ENCODE measurements around the gene ANXA4. TPM values are rescaled to one million over a fixed set of nuclear protein-coding genes. Genes with fewer than 3 reads are reported as not detected.

Gene ANXA4
- polyA plus RNA-seq, 2 of the 4 experiments (the other 2 are of a cell fraction), result 341 to 554 TPM

GRCh38 chr2:69717186-69717585 lies 24.7 kb upstream of the ANXA4 start:
- peak overlapping the region; percentile 44 for H3K4me2 ChIP-seq
- POLR2A ChIA-PET, result no interaction called here
- no peak for FAIRE-seq

GRCh38 chr2:69717861-69718273 lies 24.1 kb upstream of the ANXA4 start:
- peak in 1 of 2 experiments; percentile 27; a peak in 3 of 6 replicates for ATAC-seq
- ChIA-PET CTCF (interaction anchor here (0.7 to 5.8 kb wide), 10 partner anchors 10 to 585 kb away, joined by 3 to 66 read pairs (median 6); no protein-coding TSS in a partner anchor), POLR2A (no interaction called here)
- no peak for FAIRE-seq
- DNase-seq (ENCODE audit: low read depth in 1 of 2, low spot score in 1 of 2), result peak in 1 of 2 experiments; percentile 37
- 28% methylated on average over 2 of the region's 2 CpGs for WGBS (ENCODE audit: missing lambda C conversion rate)
- TF ChIP-seq JUN (IDR thresholded peaks at IDR 0.05), result no peak
- TF ChIP-seq ESRRA (IDR thresholded peaks at IDR 0.05; ENCODE audit: borderline replicate concordance, low read length), result no peak
- 0 out of 5 replicates have a peak, but pooled peaks of 1 of the 2 experiments have one; percentile 31 for TF ChIP-seq EP300 (IDR thresholded peaks at IDR 0.05)
- no peak for TF ChIP-seq FOSL2 (IDR thresholded peaks at IDR 0.05)
- no peak for TF ChIP-seq FOSL2 (CRISPR knock-in tag; IDR thresholded peaks at IDR 0.05)
- no peak for TF ChIP-seq NPAS2 (CRISPR knock-in tag; IDR thresholded peaks at IDR 0.05; ENCODE audit: borderline replicate concordance)
- peak overlapping the region; percentile 24 for H3K4me2 ChIP-seq
- no peaks in the 10 kb centered on the region for H3K9me3 ChIP-seq
- H3K27ac ChIP-seq, result peak overlapping the region in 1 of 2 experiments; percentile 77; a peak in 3 of 6 replicates
- H3K4me1 ChIP-seq, result peaks cover 35% of the 10 kb centered on the region
- H3K4me3 ChIP-seq, result no peak overlapping the region

More at GRCh38 chr2:69717186-69717585, 24.7 kb upstream of the ANXA4 start:
- CTCF ChIA-PET, result interaction anchor here (0.8 to 6.0 kb wide), 18 partner anchors 8 to 774 kb away, joined by 3 to 66 read pairs (median 6); no protein-coding TSS in a partner anchor
- H3K4me1 ChIP-seq, result peaks cover 35% of the 10 kb centered on the region
- no peaks in the 10 kb centered on the region for H3K9me3 ChIP-seq
- DNase-seq (ENCODE audit: low read depth in 1 of 2, low spot score in 1 of 2), result no peak
- no peak for ATAC-seq
- no peak for TF ChIP-seq SMC3 (IDR thresholded peaks at IDR 0.05)
- TF ChIP-seq RNF2 (IDR thresholded peaks at IDR 0.05; ENCODE audit: borderline replicate concordance, low read depth), result no peak
- no peak for TF ChIP-seq EHF (CRISPR knock-in tag; IDR thresholded peaks at IDR 0.05)
- TF ChIP-seq JUN (IDR thresholded peaks at IDR 0.05), result no peak
- TF ChIP-seq MAX (IDR thresholded peaks at IDR 0.05), result no peak
- TF ChIP-seq EHMT2 (IDR thresholded peaks at IDR 0.05; ENCODE audit: low read depth), result no peak
- no peak for TF ChIP-seq FOSB (CRISPR knock-in tag; IDR thresholded peaks at IDR 0.05)
- 95% methylated on average over 2 of the region's 2 CpGs for WGBS (ENCODE audit: missing lambda C conversion rate)
- no peak overlapping the region for H3K4me3 ChIP-seq
- peak overlapping the region; percentile 3 to 77; a peak in 4 of 6 replicates for H3K27ac ChIP-seq

- CTCF ChIA-PET, result interaction anchor here (0.7 to 5.8 kb wide), 13 partner anchors 22 to 584 kb away, joined by 3 to 66 read pairs (median 4); no protein-coding TSS in a partner anchor
Observed at GRCh38 chr2:69718338-69718965, 23.5 kb upstream of the ANXA4 start.

GRCh38 chr2:69720404-69720803 lies 21.5 kb upstream of the ANXA4 start:
- no peak overlapping the region for H3K4me2 ChIP-seq
- ATAC-seq (peak in 1 of 2 experiments; percentile 21; a peak in 2 of 6 replicates), DNase-seq (ENCODE audit: low read depth in 1 of 2, low spot score in 1 of 2) (no peak), FAIRE-seq (no peak)
- H3K4me1 ChIP-seq, result peaks cover 37% of the 10 kb centered on the region
- no peaks in the 10 kb centered on the region for H3K9me3 ChIP-seq
- 0 out of 5 replicates have a peak, but pooled peaks of 1 of the 2 experiments have one; percentile 32 for TF ChIP-seq RAD21 (conservative IDR thresholded peaks at IDR 0.05 in 1 of 2, IDR thresholded peaks at IDR 0.05 in 1 of 2)
- TF ChIP-seq USF2 (IDR thresholded peaks at IDR 0.05), result no peak
- peak overlapping the region in 1 of 2 experiments; percentile 13; a peak in 2 of 6 replicates for H3K27ac ChIP-seq
- POLR2A ChIA-PET, result no interaction called here
- CTCF ChIA-PET, result interaction anchor here (1.0 to 3.6 kb wide), 9 partner anchors 74 to 189 kb away, joined by 3 to 31 read pairs (median 4); no protein-coding TSS in a partner anchor
- WGBS (ENCODE audit: missing lambda C conversion rate), result 19% methylated on average over 1 of the region's 1 CpG
- no peak overlapping the region for H3K4me3 ChIP-seq

More at GRCh38 chr2:69718338-69718965, 23.5 kb upstream of the ANXA4 start:
- H3K4me2 ChIP-seq, result peak overlapping the region; percentile 24
- 72% methylated on average over 5 of the region's 5 CpGs for WGBS (ENCODE audit: missing lambda C conversion rate)
- TF ChIP-seq NR3C1 (IDR thresholded peaks at IDR 0.05) (no peak), NFE2L2 (conservative IDR thresholded peaks at IDR 0.05; ENCODE audit: low read length) (no peak), CHD4 (IDR thresholded peaks at IDR 0.05; ENCODE audit: borderline replicate concordance) (no peak)
- POLR2A ChIA-PET, result interaction anchor here (0.6 to 0.7 kb wide), 2 partner anchors 10 to 119 kb away, joined by 4 to 9 read pairs; no protein-coding TSS in a partner anchor
- FAIRE-seq (no peak), DNase-seq (ENCODE audit: low read depth in 1 of 2, low spot score in 1 of 2) (no peak), ATAC-seq (no peak)
- peaks cover 35% of the 10 kb centered on the region for H3K4me1 ChIP-seq
- no peak overlapping the region for H3K4me3 ChIP-seq
- H3K9me3 ChIP-seq, result no peaks in the 10 kb centered on the region
- peak overlapping the region in 1 of 2 experiments; percentile 77; a peak in 2 of 6 replicates for H3K27ac ChIP-seq

Data from A549 (cell line).